Epithelial cell of proximal tubule (primary cell): Measurements from ENCODE around the gene KRT79. TPM values are rescaled to one million over a fixed set of nuclear protein-coding genes. Genes with fewer than 3 reads are reported as not detected.

Experiments
- DNase-seq: peaks from one replicate; pipeline ENCODE4 v3.0.0-alpha.2; 2011; ENCODE audit warnings: low read depth
- H3K4me3 ChIP-seq: 2 replicates; pipeline ENCODE4 v1.5.1; 2011; ENCODE audit warnings: low read depth, mild to moderate bottlenecking, low read length
- total RNA-seq: library from RNA; depleted of rRNA; stranded (reverse); fragments of >200 nt; gene quantifications from 2 replicates; pipeline ENCODE4 v1.2.3, GENCODE V29; 2015
- TF ChIP-seq, protein P1 (sequence below): conservative IDR thresholded peaks from 2 replicates; pipeline ENCODE4 v1.5.1; 2012; ENCODE audit warnings: low read depth, mild to moderate bottlenecking, low read length

KRT79 gene
- total RNA-seq, 1 donor from 2014 or later = not detected

DNA sequence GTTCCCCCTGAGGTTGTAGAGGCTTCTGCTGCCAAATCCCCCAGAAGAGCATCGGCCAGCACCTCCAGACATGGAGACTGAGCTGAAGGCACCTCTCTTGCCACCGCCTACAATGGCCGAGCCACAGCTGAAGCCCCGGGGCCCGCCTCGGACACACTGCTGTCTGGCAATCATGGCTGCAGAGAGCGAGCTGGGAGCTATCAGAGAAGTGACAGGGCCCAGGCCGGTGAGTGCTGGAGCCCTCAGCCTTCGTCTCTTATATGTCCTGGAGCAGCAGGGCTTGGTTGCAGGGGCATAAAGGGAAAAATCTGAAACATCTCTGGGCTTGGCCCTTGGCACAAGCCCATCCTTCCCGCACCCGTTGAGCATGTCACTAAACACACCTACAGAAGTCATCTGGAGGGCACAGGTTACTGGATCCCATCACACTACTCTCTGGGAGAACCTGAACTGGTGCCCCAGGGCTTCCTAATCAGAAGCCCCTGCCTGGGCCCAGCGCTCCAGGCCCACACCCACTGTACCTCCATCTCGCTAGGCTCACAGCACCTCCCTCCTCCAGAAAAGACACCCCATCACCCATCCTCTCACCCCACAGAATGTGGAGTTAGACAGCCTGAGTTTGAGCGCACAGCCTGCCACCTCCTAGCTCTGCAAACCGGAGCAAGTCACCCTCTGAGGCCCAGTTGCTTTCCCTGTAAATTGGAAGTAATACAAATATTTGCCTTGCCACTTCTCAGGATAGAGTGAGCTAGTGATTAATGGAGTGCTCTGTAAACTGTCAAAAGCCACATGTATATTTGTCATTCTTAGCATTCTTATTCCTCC, 20.0 kb downstream of the KRT79 start, which contains the start of gene KRT4:
TSS of gene KRT4 (minus strand) at position 232 of the 825 bp plus-strand sequence. CDS start at position 174, 58 bp downstream.
- no peak for DNase-seq
- H3K4me3 ChIP-seq = no peak within 1 kb of the TSS
- TF ChIP-seq, protein P1, sequence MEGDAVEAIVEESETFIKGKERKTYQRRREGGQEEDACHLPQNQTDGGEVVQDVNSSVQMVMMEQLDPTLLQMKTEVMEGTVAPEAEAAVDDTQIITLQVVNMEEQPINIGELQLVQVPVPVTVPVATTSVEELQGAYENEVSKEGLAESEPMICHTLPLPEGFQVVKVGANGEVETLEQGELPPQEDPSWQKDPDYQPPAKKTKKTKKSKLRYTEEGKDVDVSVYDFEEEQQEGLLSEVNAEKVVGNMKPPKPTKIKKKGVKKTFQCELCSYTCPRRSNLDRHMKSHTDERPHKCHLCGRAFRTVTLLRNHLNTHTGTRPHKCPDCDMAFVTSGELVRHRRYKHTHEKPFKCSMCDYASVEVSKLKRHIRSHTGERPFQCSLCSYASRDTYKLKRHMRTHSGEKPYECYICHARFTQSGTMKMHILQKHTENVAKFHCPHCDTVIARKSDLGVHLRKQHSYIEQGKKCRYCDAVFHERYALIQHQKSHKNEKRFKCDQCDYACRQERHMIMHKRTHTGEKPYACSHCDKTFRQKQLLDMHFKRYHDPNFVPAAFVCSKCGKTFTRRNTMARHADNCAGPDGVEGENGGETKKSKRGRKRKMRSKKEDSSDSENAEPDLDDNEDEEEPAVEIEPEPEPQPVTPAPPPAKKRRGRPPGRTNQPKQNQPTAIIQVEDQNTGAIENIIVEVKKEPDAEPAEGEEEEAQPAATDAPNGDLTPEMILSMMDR = no peak

DNA sequence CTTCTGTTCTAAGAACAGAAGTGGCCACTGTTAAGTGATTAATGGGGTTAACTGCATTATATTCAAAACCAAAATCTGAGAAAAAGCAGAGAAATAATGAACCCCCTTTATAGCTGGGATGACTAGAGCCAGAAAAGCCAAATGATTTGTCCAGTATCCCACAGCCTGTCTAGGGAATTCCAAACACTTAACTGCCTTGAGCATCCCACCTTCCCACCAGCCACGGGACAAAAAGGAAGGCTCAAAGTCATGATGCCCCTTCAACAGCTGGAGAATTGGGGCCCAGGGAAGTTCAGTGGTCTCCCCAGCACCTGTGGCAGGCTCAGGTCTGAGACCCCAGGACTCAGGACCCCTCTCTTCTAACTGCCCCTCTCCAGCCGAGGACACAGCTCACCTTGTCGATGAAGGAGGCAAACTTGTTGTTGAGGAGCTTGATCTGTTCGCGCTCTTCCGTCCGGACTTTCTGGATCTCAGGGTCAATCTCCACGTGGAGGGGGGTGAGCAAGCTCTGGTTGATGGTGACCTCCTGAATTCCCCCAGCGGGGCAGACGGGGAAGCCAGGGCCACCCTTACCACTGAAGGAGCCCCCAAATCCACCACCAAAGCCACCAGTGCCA, 20.8 kb downstream of the KRT79 start:
- TF ChIP-seq, protein P1 = no peak
- DNase-seq = no peak
- no peak overlapping the region for H3K4me3 ChIP-seq

DNA sequence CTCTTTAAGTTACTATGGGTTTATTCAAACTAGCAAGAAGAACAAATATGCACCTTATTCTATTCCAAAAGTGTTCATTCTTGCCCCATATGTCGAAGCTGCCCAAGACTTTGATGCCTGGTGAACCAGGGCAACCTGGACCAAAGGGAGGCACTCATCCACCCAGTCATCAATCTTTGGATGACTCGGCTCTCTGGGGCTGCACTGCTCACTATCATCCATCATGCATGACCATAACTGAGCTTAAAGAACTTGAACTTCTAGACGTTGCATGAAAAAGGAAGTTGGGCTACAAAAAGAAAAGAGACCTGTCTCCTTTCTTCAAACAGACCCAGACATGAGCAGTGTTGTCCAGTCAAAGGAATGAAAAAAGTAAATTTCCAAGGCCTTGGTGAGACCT, 21.4 kb downstream of the KRT79 start:
- TF ChIP-seq, protein P1 = no peak
- H3K4me3 ChIP-seq = no peak overlapping the region
- no peak for DNase-seq

DNA sequence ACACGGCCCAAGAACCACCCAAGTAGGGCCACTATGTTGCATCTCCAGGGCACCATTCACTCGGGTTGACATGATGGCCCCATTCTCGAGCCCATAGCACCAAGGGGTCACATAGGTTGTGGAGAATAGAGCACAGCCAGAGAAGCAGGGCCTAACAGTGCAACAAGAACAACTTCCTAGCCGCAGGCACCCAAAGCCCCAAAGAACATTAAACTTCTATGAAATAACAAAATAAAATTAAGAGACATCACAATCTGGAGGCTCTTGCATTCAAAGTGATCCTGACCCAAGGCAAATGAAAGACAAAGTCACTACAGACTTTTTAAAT, 22.1 kb downstream of the KRT79 start:
- TF ChIP-seq, protein P1 = no peak
- no peak for DNase-seq
- H3K4me3 ChIP-seq = no peak overlapping the region

DNA sequence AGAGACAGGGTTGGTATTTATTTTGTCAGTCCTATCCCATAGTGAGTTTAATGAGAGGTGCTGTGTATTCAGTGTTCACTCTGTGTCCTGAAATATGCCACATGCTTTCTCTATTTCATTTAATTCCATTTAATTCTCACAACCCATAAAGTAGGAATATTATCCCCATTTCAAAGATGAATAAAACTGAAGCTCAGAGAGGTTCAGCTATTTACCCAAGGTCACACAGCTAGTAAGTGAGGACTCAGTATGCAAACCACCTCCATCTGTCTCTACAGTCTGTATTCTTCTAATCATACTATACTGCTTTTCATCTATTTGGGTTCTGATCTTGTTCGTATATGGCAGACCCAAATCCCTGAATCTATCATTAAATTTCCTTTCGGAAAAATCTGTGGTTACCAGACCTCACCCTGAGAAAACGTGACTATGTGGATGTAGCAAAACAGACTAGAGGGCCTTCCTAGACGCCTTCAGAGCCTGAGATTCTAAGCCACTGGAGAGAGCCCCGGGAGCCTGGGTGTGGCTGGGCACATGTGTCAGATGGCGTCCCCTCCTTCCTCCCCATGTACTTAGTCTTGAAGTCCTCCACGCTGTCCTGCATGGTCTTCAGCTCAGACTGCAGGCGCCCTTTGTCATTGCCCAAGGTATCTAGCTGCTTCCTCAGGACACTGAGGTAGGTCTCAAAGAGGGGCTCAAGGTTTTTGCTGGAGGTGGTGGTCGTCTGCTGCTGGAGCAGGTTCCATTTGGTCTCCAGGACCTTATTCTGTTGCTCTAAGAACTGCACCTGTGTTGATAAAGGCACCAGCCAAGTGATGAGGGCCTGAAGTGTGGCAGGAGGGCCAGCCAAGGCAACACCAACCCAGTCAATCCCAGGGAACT, 22.7 kb downstream of the KRT79 start:
- no peak for DNase-seq
- TF ChIP-seq, protein P1 = no peak

DNA sequence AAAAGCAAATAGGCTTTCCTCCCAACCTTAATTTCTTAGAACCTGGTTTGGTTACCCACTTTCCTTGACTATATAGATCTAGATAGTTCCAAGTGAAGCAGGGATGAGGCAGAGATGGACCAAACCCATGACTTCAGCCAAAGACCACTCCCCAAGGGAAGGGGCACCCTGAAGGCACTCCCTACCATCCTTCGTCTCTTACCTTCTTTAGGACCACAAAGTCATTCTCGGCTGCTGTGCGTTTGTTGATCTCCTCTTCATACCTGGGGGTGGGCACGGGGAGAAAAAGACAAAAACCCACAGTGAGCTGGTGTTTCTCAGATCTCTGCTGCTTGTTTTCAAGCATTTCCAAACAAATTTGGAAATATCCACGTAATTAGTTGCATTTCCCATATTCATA, 23.6 kb downstream of the KRT79 start:
- TF ChIP-seq, protein P1 = no peak
- H3K4me3 ChIP-seq = no peak overlapping the region
- no peak for DNase-seq

More for the DNA sequence above, 22.7 kb downstream of the KRT79 start:
- no peak overlapping the region for H3K4me3 ChIP-seq
